ENCODE data around the gene PHKB.

Gene PHKB

GRCh38 chr16:47734987-47735594 is 274.0 kb downstream of the PHKB start:
- DNase-seq, result no peak

- DNase-seq, result no peak
These were observed 289.2 kb downstream of the PHKB start for GRCh38 chr16:47750371-47750770.

All from CD4-positive, alpha-beta T cell treated with Interleukin-6 for 4 hours (primary cell).